CD14-positive monocyte (primary cell): ENCODE measurements around the gene KEAP1. TPM values are rescaled to one million over a fixed set of nuclear protein-coding genes. Genes with fewer than 3 reads are reported as not detected.
"Not testable (repeated sequence)": the region's sequence is repeated elsewhere in the genome, so short reads cannot be mapped to it uniquely, and the experiment has no call there.

Experiments used
- DNase-seq, 3 donors: peaks; one replicate each; pipeline ENCODE4 v3.0.0-alpha.2; 2011 to 2022
- H2AFZ ChIP-seq: 2 replicates; pipeline ENCODE4 v1.6.0; 2012; ENCODE audit warnings: mild to moderate bottlenecking, low read depth, low read length, inconsistent platforms; ENCODE audit not compliant: insufficient read depth, poor library complexity, severe bottlenecking
- H3K27ac ChIP-seq, 2 donors: 1 replicate in 1 of 2; 2 replicates in 1 of 2; pipeline ENCODE4 v1.5.1; 2012 to 2013; ENCODE audit warnings: low read length in 2 of 2, control low read depth in 1 of 2, inconsistent platforms in 1 of 2, low read depth in 1 of 2, mild to moderate bottlenecking in 1 of 2
- H3K27me3 ChIP-seq, 2 donors: one replicate each; pipeline versions ENCODE4 v1.6.0 to v1.6.1; 2011 to 2013; ENCODE audit warnings: low read length in 2 of 2; ENCODE audit not compliant: control insufficient read depth in 2 of 2, insufficient read depth in 2 of 2
- H3K36me3 ChIP-seq, 2 donors: replicated peaks in 1 of 2; 1 replicate in 1 of 2; 2 replicates in 1 of 2; pipeline versions ENCODE4 v1.5.1 to v1.6.1; 2012 to 2013; ENCODE audit warnings: low read length in 2 of 2, control low read depth in 1 of 2, inconsistent platforms in 1 of 2, mild to moderate bottlenecking in 1 of 2; ENCODE audit not compliant: insufficient read depth in 2 of 2, control insufficient read depth in 1 of 2
- H3K4me1 ChIP-seq, 2 donors: 1 replicate in 1 of 2; 2 replicates in 1 of 2; pipeline versions ENCODE4 v1.5.1 to v1.6.1; 2012 to 2013; ENCODE audit warnings: low read length in 2 of 2, control low read depth in 1 of 2, inconsistent platforms in 1 of 2, mild to moderate bottlenecking in 1 of 2, moderate library complexity in 1 of 2; ENCODE audit not compliant: insufficient read depth in 2 of 2, control insufficient read depth in 1 of 2
- H3K4me2 ChIP-seq: replicated peaks from 2 replicates; pipeline ENCODE3; 2012; ENCODE audit warnings: low read length, moderate library complexity, mild to moderate bottlenecking; ENCODE audit not compliant: poor library complexity, severe bottlenecking; ENCODE audit errors: extremely low read depth
- H3K4me3 ChIP-seq, 3 experiments: fragments of 200-600 bp in 1 of 3; sonication (generic) in 1 of 3; replicated peaks in 1 of 3; 1 replicate in 2 of 3; 2 replicates in 1 of 3; pipeline ENCODE4 v1.5.1; 2011 to 2013; ENCODE audit warnings: low read length in 3 of 3, mild to moderate bottlenecking in 3 of 3, control low read depth in 2 of 3, low read depth in 2 of 3, inconsistent platforms in 1 of 3, moderate library complexity in 1 of 3
- H3K79me2 ChIP-seq: 2 replicates; pipeline ENCODE4 v1.6.0; 2012; ENCODE audit warnings: mild to moderate bottlenecking, control low read depth, inconsistent platforms, low read length, moderate library complexity; ENCODE audit not compliant: insufficient read depth
- H3K9ac ChIP-seq: 2 replicates; pipeline ENCODE4 v1.6.0; 2017; ENCODE audit warnings: low read length, mild to moderate bottlenecking; ENCODE audit not compliant: insufficient read depth, poor library complexity, severe bottlenecking
- H3K9me3 ChIP-seq, 2 donors: replicated peaks in 1 of 2; 1 replicate in 1 of 2; 2 replicates in 1 of 2; pipeline versions ENCODE4 v1.5.1 to v1.6.1; 2012 to 2013; ENCODE audit warnings: low read length in 2 of 2, control low read depth in 1 of 2; ENCODE audit not compliant: control insufficient read depth in 1 of 2, insufficient read depth in 1 of 2
- H4K20me1 ChIP-seq: 2 replicates; pipeline ENCODE4 v1.6.0; 2012; ENCODE audit warnings: mild to moderate bottlenecking, low read length, control low read depth, moderate library complexity; ENCODE audit not compliant: insufficient read depth
- H3K27ac Mint-ChIP-seq, 7 donors: one replicate each; pipeline ENCODE4 v1.8.0; 2020; ENCODE audit warnings: mild to moderate bottlenecking in 7 of 7, mixed read lengths in 7 of 7, moderate library complexity in 6 of 7, inconsistent platforms in 2 of 7
- H3K27me3 Mint-ChIP-seq, 3 donors: one replicate each; pipeline ENCODE4 v1.8.0; 2021 to 2022; ENCODE audit warnings: low read depth in 3 of 3, mild to moderate bottlenecking in 3 of 3, mixed read lengths in 3 of 3, moderate library complexity in 3 of 3, inconsistent platforms in 1 of 3
- H3K36me3 Mint-ChIP-seq, 2 donors: one replicate each; pipeline ENCODE4 v1.8.0; 2020; ENCODE audit warnings: mixed read lengths in 2 of 2, inconsistent platforms in 1 of 2, mild to moderate bottlenecking in 1 of 2
- H3K4me1 Mint-ChIP-seq: one replicate; pipeline ENCODE4 v1.8.0; 2020; ENCODE audit warnings: mild to moderate bottlenecking, mixed read lengths
- H3K4me3 Mint-ChIP-seq, 2 donors: one replicate each; pipeline ENCODE4 v1.8.0; 2020; ENCODE audit warnings: mild to moderate bottlenecking in 2 of 2, mixed read lengths in 2 of 2, moderate library complexity in 1 of 2
- H3K9me3 Mint-ChIP-seq, 7 donors: one replicate each; pipeline ENCODE4 v1.8.0; 2020 to 2022; ENCODE audit warnings: mixed read lengths in 7 of 7, mild to moderate bottlenecking in 6 of 7, moderate library complexity in 6 of 7, inconsistent platforms in 2 of 7
- CTCF ChIP-seq: fragments of 200-600 bp; IDR thresholded peaks from one replicate; pipeline ENCODE4 v1.8.0; 2022; ENCODE audit warnings: antibody characterized with exemption, mild to moderate bottlenecking
- WGBS: methylation state at CpG from one replicate; pipeline ENCODE4 v1.1.5; 2013; ENCODE audit warnings: missing lambda C conversion rate; ENCODE audit not compliant: insufficient coverage; 5-methylcytosine and 5-hydroxymethylcytosine counted together
- intact Hi-C, 2 donors: fragments of 100-400 bp; cut with micrococcal nuclease; formaldehyde crosslinking; loops; one replicate each; pipeline versions ENCODE4 v1.15.0 to v1.15.1; 2023
- polyA plus RNA-seq, 3 donors: library from polyadenylated mRNA; depleted of rRNA in 1 of 3; unstranded in 2 of 3; stranded (reverse) in 1 of 3; fragments of 300-500 nt in 2 of 3; fragments of >200 nt in 1 of 3; fragmentation: Illumina TruSeq in 2 of 3; gene quantifications; 1 replicate in 2 of 3; 2 replicates in 1 of 3; pipeline ENCODE4 v1.2.3, GENCODE V29; 2012 to 2021

Gene KEAP1
- polyA plus RNA-seq, 3 donors = 26.0 to 32.6 (median 26.1) TPM

GRCh38 chr19:10532457-10532856, 29.3 kb upstream of the KEAP1 start:
- Mint-ChIP-seq H3K9me3 (peaks cover 0 to 8% (median 5%) of the 10 kb centered on the region in 7 donors), H3K4me3 (no peak overlapping the region), H3K36me3 (no peaks in the 10 kb centered on the region), H3K27ac (no peak overlapping the region), H3K27me3 (peaks cover 4 to 17% (median 11%) of the 10 kb centered on the region in 3 donors), H3K4me1 (no peaks in the 10 kb centered on the region)
- no peaks in the 10 kb centered on the region for H3K27me3 ChIP-seq
- no peak overlapping the region for H3K27ac ChIP-seq
- H3K4me3 ChIP-seq = no peak overlapping the region
- no peaks in the 10 kb centered on the region for H3K4me1 ChIP-seq
- no peak for DNase-seq
- no peak overlapping the region for H3K9ac ChIP-seq
- H3K79me2 ChIP-seq = no peaks in the 10 kb centered on the region
- H4K20me1 ChIP-seq = no peaks in the 10 kb centered on the region
- peaks cover 0 to 5% of the 10 kb centered on the region in 2 donors for H3K9me3 ChIP-seq
- no peak for TF ChIP-seq CTCF
- intact Hi-C loops = no loop called here
- H2AFZ ChIP-seq = no peak overlapping the region
- 88% methylated on average over 1 of the region's 1 CpG for WGBS
- no peak overlapping the region for H3K4me2 ChIP-seq
- H3K36me3 ChIP-seq = no peaks in the 10 kb centered on the region

GRCh38 chr19:10526887-10527286, 23.7 kb upstream of the KEAP1 start:
- H3K9me3 ChIP-seq, H3K4me3 Mint-ChIP-seq, H4K20me1 ChIP-seq, H3K9me3 Mint-ChIP-seq, H3K27ac ChIP-seq, H3K4me3 ChIP-seq, H3K4me1 ChIP-seq, DNase-seq, H3K36me3 Mint-ChIP-seq, H3K4me1 Mint-ChIP-seq, H3K4me2 ChIP-seq, H2AFZ ChIP-seq, intact Hi-C loops, H3K9ac ChIP-seq, H3K27me3 ChIP-seq, H3K79me2 ChIP-seq, H3K36me3 ChIP-seq: not testable (repeated sequence)
- Mint-ChIP-seq H3K27me3 (peaks cover 0 to 22% (median 9%) of the 10 kb centered on the region in 3 donors), H3K27ac (peak overlapping the region in 1 of 7 donors; percentile 55)
- WGBS = 100% methylated on average over 3 of the region's 8 CpGs
